SK-N-SH (cell line): ENCODE results near the gene MXD3.
A peak's percentile ranks its signal among the peaks of the same experiment; 100 is the strongest.

ENCODE experiments used
- CTCF ChIP-seq: fragments of 200-600 bp; sonication (generic); IDR thresholded peaks from 2 replicates; pipeline ENCODE4 v1.6.1; 2017; ENCODE audit warnings: antibody characterized with exemption, mild to moderate bottlenecking, moderate library complexity
- FOSL2 ChIP-seq: IDR thresholded peaks from 2 replicates; pipeline ENCODE4 v1.4.0; 2012; ENCODE audit warnings: low read depth, mild to moderate bottlenecking, moderate library complexity, borderline replicate concordance
- GABPA ChIP-seq: IDR thresholded peaks from 2 replicates; pipeline ENCODE4 v1.4.0; 2012; ENCODE audit warnings: low read depth, mild to moderate bottlenecking
- JUND ChIP-seq: IDR thresholded peaks from 2 replicates; pipeline ENCODE4 v1.4.0; 2012
- MEF2A ChIP-seq: IDR thresholded peaks from 2 replicates; pipeline ENCODE4 v1.4.0; 2012; ENCODE audit warnings: low read depth, borderline replicate concordance
- POLR2AphosphoS5 ChIP-seq: IDR thresholded peaks from 2 replicates; pipeline ENCODE4 v1.6.1; 2012; ENCODE audit warnings: low read depth, low read length
- TAF1 ChIP-seq: IDR thresholded peaks from 2 replicates; pipeline ENCODE4 v1.6.1; 2012; ENCODE audit warnings: low read depth, mild to moderate bottlenecking, low read length, moderate library complexity, borderline replicate concordance
- TF ChIP-seq, protein P1 (sequence below): IDR thresholded peaks from 2 replicates; pipeline ENCODE4 v1.4.0; 2012; ENCODE audit warnings: low read depth, borderline replicate concordance
- TF ChIP-seq, protein P2 (sequence below): fragments of 150-350 bp; IDR thresholded peaks from 2 replicates; pipeline ENCODE4 v1.6.1; 2017; ENCODE audit warnings: antibody characterized with exemption, low read length, low read depth, borderline replicate concordance
- TF ChIP-seq, protein P3 (sequence below): IDR thresholded peaks from 2 replicates; pipeline ENCODE4; 2012

GRCh38 chr5:177311723-177312648 lies at the start of gene MXD3:
- TF ChIP-seq CTCF (no peak), MEF2A (no peak), GABPA (no peak), JUND (no peak; the same call in 1 of the 2 replicates), POLR2AphosphoS5 (peak; percentile 69), TAF1 (no peak; the same call in 1 of the 2 replicates), FOSL2 (no peak)
- TF ChIP-seq, protein P1, sequence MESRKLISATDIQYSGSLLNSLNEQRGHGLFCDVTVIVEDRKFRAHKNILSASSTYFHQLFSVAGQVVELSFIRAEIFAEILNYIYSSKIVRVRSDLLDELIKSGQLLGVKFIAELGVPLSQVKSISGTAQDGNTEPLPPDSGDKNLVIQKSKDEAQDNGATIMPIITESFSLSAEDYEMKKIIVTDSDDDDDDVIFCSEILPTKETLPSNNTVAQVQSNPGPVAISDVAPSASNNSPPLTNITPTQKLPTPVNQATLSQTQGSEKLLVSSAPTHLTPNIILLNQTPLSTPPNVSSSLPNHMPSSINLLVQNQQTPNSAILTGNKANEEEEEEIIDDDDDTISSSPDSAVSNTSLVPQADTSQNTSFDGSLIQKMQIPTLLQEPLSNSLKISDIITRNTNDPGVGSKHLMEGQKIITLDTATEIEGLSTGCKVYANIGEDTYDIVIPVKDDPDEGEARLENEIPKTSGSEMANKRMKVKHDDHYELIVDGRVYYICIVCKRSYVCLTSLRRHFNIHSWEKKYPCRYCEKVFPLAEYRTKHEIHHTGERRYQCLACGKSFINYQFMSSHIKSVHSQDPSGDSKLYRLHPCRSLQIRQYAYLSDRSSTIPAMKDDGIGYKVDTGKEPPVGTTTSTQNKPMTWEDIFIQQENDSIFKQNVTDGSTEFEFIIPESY = no peak
- TF ChIP-seq, protein P2, sequence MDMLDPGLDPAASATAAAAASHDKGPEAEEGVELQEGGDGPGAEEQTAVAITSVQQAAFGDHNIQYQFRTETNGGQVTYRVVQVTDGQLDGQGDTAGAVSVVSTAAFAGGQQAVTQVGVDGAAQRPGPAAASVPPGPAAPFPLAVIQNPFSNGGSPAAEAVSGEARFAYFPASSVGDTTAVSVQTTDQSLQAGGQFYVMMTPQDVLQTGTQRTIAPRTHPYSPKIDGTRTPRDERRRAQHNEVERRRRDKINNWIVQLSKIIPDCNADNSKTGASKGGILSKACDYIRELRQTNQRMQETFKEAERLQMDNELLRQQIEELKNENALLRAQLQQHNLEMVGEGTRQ = no peak
- TF ChIP-seq, protein P3, sequence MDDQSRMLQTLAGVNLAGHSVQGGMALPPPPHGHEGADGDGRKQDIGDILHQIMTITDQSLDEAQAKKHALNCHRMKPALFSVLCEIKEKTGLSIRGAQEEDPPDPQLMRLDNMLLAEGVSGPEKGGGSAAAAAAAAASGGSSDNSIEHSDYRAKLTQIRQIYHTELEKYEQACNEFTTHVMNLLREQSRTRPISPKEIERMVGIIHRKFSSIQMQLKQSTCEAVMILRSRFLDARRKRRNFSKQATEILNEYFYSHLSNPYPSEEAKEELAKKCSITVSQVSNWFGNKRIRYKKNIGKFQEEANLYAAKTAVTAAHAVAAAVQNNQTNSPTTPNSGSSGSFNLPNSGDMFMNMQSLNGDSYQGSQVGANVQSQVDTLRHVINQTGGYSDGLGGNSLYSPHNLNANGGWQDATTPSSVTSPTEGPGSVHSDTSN = 0 out of 2 replicates have a peak, but pooled peaks have one; percentile 11
